GM12872 (cell line): ENCODE measurements around the gene OR51B5.

ENCODE experiments used
- CTCF ChIP-seq: IDR thresholded peaks from 3 replicates; pipeline ENCODE4 v1.5.1; 2011; ENCODE audit warnings: low read depth, mild to moderate bottlenecking, low read length, moderate library complexity; ENCODE audit not compliant: insufficient read depth

The OR51B5 gene

GRCh38 chr11:5367448-5368074, 24.2 kb upstream of the OR51B5 start:
- TF ChIP-seq CTCF: no peak

GRCh38 chr11:5366856-5367255, 23.5 kb upstream of the OR51B5 start:
- no peak for TF ChIP-seq CTCF

- TF ChIP-seq CTCF: peak; percentile 11; the same call in 1 of the 3 replicates
Observed at GRCh38 chr11:5366365-5366764, 23.0 kb upstream of the OR51B5 start.

GRCh38 chr11:5364214-5364613, 20.9 kb upstream of the OR51B5 start:
- no peak for TF ChIP-seq CTCF

GRCh38 chr11:5363679-5364078, 20.4 kb upstream of the OR51B5 start:
- no peak for TF ChIP-seq CTCF

GRCh38 chr11:5362017-5362625, 18.8 kb upstream of the OR51B5 start:
- TF ChIP-seq CTCF: no peak

- no peak for TF ChIP-seq CTCF
Observed at GRCh38 chr11:5351208-5351607, 7.9 kb upstream of the OR51B5 start, which contains the start of gene OR51B6. Gene OR51B6, plus strand, starts transcription at chr11:5351508. Its CDS starts 0 bp downstream, at chr11:5351508.
